ENCODE results near the gene M1AP. TPM values are rescaled to one million over a fixed set of nuclear protein-coding genes. Genes with fewer than 3 reads are reported as not detected.

The M1AP gene
- total RNA-seq, 1 donor from 2014 or later, result 0.75 TPM

- H3K27me3 ChIP-seq, result no peaks in the 10 kb centered on the region
These were observed 113.7 kb downstream of the M1AP start for GRCh38 chr2:74534411-74534810.

GRCh38 chr2:74533464-74533863 is 114.7 kb downstream of the M1AP start:
- Histone ChIP-seq H3F3A (ENCODE audit: low read depth) (peaks cover 12% of the 10 kb centered on the region), H3K27ac (no peak overlapping the region), H3K4me2 (no peak overlapping the region), H4K20me1 (ENCODE audit: low read depth) (no peaks in the 10 kb centered on the region), H3K27me3 (no peaks in the 10 kb centered on the region), H3K9me3 (ENCODE audit: low read depth) (no peaks in the 10 kb centered on the region), H2AFZ (replicated peaks) (no peak overlapping the region), H3K79me2 (ENCODE audit: low read depth) (peaks cover 26% of the 10 kb centered on the region), H3K36me3 (no peaks in the 10 kb centered on the region), H3K4me1 (peaks cover 14% of the 10 kb centered on the region), H3K9ac (no peak overlapping the region), H3K4me3 (no peak overlapping the region)
- H3K27me3 Mint-ChIP-seq (ENCODE audit: insufficient read depth, low read depth), result peaks cover 7% of the 10 kb centered on the region
- H3K4me1 Mint-ChIP-seq, result peaks cover 23% of the 10 kb centered on the region
- no peak for TF ChIP-seq EZH2phosphoT487 (IDR thresholded peaks at IDR 0.05)
- TF ChIP-seq CTCF (IDR thresholded peaks at IDR 0.05), result no peak
- no peak for TF ChIP-seq EZH2 (IDR thresholded peaks at IDR 0.05)
- H3K4me3 Mint-ChIP-seq, result peak overlapping the region; percentile 24
- DNase-seq (ENCODE audit: low spot score), result no peak
- H3K27ac Mint-ChIP-seq, result no peak overlapping the region
- peaks cover 16% of the 10 kb centered on the region for H3K36me3 Mint-ChIP-seq
- no peaks in the 10 kb centered on the region for H3K9me3 Mint-ChIP-seq

More at GRCh38 chr2:74534411-74534810, 113.7 kb downstream of the M1AP start:
- DNase-seq (ENCODE audit: low spot score), result no peak
- Histone ChIP-seq H3K4me3 (no peak overlapping the region), H3K36me3 (no peaks in the 10 kb centered on the region), H3K9ac (no peak overlapping the region), H3K79me2 (ENCODE audit: low read depth) (peaks cover 17% of the 10 kb centered on the region), H2AFZ (replicated peaks) (no peak overlapping the region), H3F3A (ENCODE audit: low read depth) (peaks cover 12% of the 10 kb centered on the region), H4K20me1 (ENCODE audit: low read depth) (no peaks in the 10 kb centered on the region), H3K4me1 (peaks cover 10% of the 10 kb centered on the region), H3K9me3 (ENCODE audit: low read depth) (no peaks in the 10 kb centered on the region), H3K27ac (no peak overlapping the region), H3K4me2 (no peak overlapping the region)
- peaks cover 16% of the 10 kb centered on the region for H3K36me3 Mint-ChIP-seq
- peaks cover 8% of the 10 kb centered on the region for H3K27me3 Mint-ChIP-seq (ENCODE audit: insufficient read depth, low read depth)
- H3K9me3 Mint-ChIP-seq, result no peaks in the 10 kb centered on the region
- H3K27ac Mint-ChIP-seq, result no peak overlapping the region
- H3K4me3 Mint-ChIP-seq, result no peak overlapping the region
- peaks cover 17% of the 10 kb centered on the region for H3K4me1 Mint-ChIP-seq
- no peak for TF ChIP-seq EZH2phosphoT487 (IDR thresholded peaks at IDR 0.05)
- no peak for TF ChIP-seq EZH2 (IDR thresholded peaks at IDR 0.05)
- no peak for TF ChIP-seq CTCF (IDR thresholded peaks at IDR 0.05)

- Histone ChIP-seq H4K20me1 (ENCODE audit: low read depth) (no peaks in the 10 kb centered on the region), H3K4me3 (no peak overlapping the region), H3K79me2 (ENCODE audit: low read depth) (peaks cover 35% of the 10 kb centered on the region), H3K27me3 (no peaks in the 10 kb centered on the region), H3F3A (ENCODE audit: low read depth) (peaks cover 12% of the 10 kb centered on the region), H3K4me2 (no peak overlapping the region), H3K36me3 (no peaks in the 10 kb centered on the region), H3K9ac (no peak overlapping the region), H3K9me3 (ENCODE audit: low read depth) (no peaks in the 10 kb centered on the region), H3K27ac (no peak overlapping the region), H3K4me1 (peaks cover 16% of the 10 kb centered on the region), H2AFZ (replicated peaks) (no peak overlapping the region)
- H3K4me1 Mint-ChIP-seq, result peaks cover 29% of the 10 kb centered on the region
- H3K27ac Mint-ChIP-seq, result no peak overlapping the region
- no peaks in the 10 kb centered on the region for H3K9me3 Mint-ChIP-seq
- peak overlapping the region; percentile 50 for H3K4me3 Mint-ChIP-seq
- peaks cover 20% of the 10 kb centered on the region for H3K36me3 Mint-ChIP-seq
- H3K27me3 Mint-ChIP-seq (ENCODE audit: insufficient read depth, low read depth), result peaks cover 7% of the 10 kb centered on the region
- no peak for DNase-seq (ENCODE audit: low spot score)
- TF ChIP-seq CTCF (IDR thresholded peaks at IDR 0.05), result no peak
- no peak for TF ChIP-seq EZH2phosphoT487 (IDR thresholded peaks at IDR 0.05)
- no peak for TF ChIP-seq EZH2 (IDR thresholded peaks at IDR 0.05)
These were observed 115.9 kb downstream of the M1AP start for GRCh38 chr2:74532222-74532621.

Measured in neural progenitor cell (in vitro differentiated cells).